Rectal smooth muscle tissue (tissue), 1 donor: ENCODE results near the gene NAV2.

Experiments used
- H3K27ac ChIP-seq: one replicate; pipeline ENCODE4 v1.7.0; 2013; ENCODE audit warnings: low read depth, low read length, inconsistent platforms
- H3K27me3 ChIP-seq: one replicate; pipeline ENCODE4 v1.7.0; 2013; ENCODE audit warnings: low read length; ENCODE audit not compliant: control insufficient read depth, insufficient read depth
- H3K36me3 ChIP-seq: one replicate; pipeline ENCODE4 v1.7.0; 2013; ENCODE audit warnings: low read length; ENCODE audit not compliant: control insufficient read depth, insufficient read depth
- H3K4me1 ChIP-seq: one replicate; pipeline ENCODE4 v1.7.0; 2013; ENCODE audit warnings: low read length; ENCODE audit not compliant: control insufficient read depth, insufficient read depth
- H3K4me3 ChIP-seq: one replicate; pipeline ENCODE4 v1.7.0; 2013; ENCODE audit warnings: low read length
- H3K9ac ChIP-seq: one replicate; pipeline ENCODE4 v1.7.0; 2013; ENCODE audit warnings: low read length

Gene NAV2

DNA sequence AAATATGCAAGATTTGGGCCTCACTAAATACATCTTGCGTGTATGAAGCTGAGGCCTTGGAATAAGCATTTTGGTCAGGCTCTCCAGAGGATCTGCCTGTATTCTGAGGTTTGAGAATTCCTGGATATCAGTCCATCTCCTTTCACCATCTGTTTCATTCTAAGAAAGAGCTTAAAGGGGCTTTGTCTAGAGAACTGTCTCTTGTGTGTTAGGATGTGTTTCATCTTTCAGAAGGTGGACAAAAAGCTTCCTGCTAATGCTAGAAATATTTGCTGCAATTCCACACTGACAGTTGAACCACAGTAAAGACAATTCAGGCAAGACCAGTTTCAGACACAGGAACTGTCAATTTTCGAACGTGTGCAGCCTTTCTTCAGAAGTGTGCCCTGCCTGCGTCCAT is 262.2 kb downstream of the NAV2 start:
- no peak overlapping the region for H3K4me3 ChIP-seq
- no peak overlapping the region for H3K9ac ChIP-seq
- H3K27ac ChIP-seq: no peak overlapping the region
- H3K36me3 ChIP-seq: peaks cover 2% of the 10 kb centered on the region
- H3K27me3 ChIP-seq: no peaks in the 10 kb centered on the region
- peaks cover 9% of the 10 kb centered on the region for H3K4me1 ChIP-seq

DNA sequence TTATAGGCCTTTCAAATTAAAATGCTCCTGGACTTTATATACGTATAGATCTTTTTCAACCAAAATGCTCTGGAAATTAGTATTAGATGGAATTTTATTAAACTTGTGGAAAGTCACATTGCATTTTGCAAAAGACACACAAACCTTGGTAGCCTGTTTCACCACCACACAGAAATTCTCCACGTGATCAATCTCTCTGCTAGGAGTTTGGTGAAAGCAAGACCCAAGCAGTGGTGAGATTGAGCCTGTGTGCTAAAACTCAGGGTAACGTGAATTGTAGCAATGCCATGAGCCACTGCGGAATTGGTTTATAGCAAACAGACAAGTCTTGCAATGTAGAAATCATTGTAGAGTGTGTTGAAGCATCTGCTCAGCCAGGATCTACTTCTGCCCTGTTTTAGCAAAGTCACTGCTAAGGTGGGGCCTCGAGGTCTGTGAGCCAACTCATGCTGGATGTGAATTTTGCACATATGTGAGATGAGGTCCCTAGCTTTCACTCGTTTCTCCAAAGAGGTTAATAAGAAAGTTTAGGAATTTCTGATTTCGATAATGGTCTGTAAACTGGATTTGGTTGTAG is 262.9 kb downstream of the NAV2 start:
- H3K36me3 ChIP-seq: peaks cover 2% of the 10 kb centered on the region
- H3K4me1 ChIP-seq: peaks cover 15% of the 10 kb centered on the region
- no peak overlapping the region for H3K27ac ChIP-seq
- no peak overlapping the region for H3K4me3 ChIP-seq
- H3K9ac ChIP-seq: no peak overlapping the region
- H3K27me3 ChIP-seq: no peaks in the 10 kb centered on the region

DNA sequence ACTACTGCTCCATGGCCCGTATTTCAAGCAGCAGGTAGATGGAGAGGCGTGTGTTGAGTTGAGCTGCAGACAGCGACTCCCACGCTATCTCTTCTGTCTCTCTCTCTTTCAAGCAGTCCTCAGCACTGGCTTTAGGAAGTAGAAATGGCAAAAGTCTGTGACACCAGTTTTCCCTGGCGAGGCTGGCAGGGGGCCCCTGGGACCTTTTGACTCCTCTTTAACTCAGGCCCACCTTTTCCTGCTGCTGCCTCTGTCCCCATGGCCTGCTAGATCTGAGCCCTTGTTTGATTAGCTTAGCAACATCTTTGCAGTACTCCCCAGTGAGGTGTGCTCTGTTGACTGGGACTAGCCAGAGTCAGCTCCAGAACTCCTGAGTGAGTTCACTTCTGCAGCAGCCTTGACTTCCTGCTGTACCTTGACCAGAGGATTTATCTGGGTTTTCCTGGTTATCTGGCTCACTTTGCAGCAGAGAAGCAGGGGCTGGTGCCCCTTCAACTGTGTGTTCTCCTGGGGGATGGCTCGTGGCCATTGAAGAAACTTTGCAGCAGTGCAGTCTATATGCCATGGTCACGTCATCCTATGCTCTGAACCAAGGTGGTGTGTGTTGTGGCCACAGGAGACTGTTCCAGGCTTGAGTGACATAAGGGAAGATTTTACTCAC is 263.8 kb downstream of the NAV2 start:
- Histone ChIP-seq H3K27ac (no peak overlapping the region), H3K4me1 (peaks cover 23% of the 10 kb centered on the region), H3K9ac (no peak overlapping the region), H3K4me3 (no peak overlapping the region), H3K36me3 (peaks cover 2% of the 10 kb centered on the region), H3K27me3 (no peaks in the 10 kb centered on the region)

DNA sequence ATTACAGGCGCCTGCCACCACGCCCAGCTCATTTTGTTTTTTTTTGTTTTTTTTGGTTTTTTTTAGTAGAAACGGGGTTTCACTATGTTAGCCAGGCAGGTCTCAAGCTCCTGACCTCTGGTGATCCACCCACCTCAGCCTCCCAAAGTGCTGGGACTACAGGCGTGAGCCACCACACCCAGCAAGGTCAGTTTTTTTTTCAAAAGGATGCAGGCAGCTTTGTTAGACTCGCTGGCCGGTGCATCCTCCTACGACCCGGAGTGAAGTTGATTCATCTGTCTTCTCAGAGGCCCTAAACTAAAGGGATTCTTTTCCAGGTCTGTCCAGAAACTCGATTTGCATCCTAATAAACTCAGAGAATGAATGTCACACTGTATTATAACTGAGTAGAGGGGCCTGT is 265.3 kb downstream of the NAV2 start:
- Histone ChIP-seq H3K27ac (no peak overlapping the region), H3K4me3 (no peak overlapping the region), H3K27me3 (no peaks in the 10 kb centered on the region), H3K9ac (no peak overlapping the region), H3K36me3 (no peaks in the 10 kb centered on the region), H3K4me1 (peaks cover 26% of the 10 kb centered on the region)

DNA sequence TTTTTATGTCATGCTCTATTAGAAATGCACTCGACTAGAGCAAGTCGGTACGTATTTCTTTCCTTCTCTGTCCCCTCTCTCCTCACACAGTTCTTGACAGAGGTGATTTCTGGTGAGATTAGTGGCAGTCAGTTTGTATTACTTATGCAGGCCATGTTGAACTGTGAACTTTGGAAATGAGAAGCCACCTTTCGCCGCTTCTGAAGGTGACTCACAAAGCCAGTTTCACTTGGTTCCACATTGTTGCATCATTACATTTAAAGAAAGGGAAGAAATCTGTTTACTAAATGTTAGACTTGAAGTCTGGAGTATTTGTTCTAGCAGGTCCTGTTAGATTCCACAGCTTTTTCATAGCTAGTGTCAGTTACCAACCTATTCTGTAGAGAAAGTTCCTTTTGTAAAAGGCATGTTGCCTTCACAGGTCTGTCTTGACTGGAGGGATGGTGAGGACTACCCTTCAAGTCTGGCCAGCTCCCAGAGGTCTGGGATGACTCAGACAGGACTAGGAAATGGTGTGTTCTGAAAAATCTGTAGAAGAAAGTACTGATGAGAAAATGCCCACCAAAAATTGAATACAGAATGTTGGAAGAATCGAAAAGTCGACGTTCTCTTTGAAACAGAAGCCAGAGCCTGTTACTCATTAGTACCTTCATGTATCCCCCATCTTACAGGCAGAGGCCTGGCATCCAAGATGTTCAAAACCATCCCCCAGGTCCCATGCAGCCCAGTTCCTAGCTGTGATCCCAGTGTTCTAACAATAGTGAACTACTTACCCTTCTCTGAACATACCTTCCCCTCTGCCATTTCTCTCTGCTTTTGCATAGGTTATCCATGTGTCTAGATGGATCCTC is 266.3 kb downstream of the NAV2 start:
- H3K9ac ChIP-seq: no peak overlapping the region
- peaks cover 32% of the 10 kb centered on the region for H3K4me1 ChIP-seq
- H3K27ac ChIP-seq: peak overlapping the region; percentile 38
- no peak overlapping the region for H3K4me3 ChIP-seq
- no peaks in the 10 kb centered on the region for H3K27me3 ChIP-seq
- no peaks in the 10 kb centered on the region for H3K36me3 ChIP-seq

DNA sequence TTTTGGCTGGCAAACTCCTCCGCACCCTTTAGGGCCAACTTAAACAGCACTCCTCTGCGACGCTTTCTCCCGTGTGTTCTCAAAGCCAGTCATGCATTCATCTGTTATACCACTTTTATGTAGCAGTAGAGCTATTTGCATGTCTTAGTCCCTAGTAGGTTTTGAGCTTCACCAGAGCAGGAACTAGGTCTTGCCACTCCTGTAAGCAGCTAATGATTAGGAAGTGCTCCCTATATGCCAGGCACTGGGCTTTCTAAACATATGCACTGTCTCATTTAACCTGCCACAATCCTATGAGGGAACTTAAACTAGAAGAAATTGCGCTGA is 266.8 kb downstream of the NAV2 start:
- Histone ChIP-seq H3K27ac (peak overlapping the region; percentile 38), H3K4me1 (peaks cover 32% of the 10 kb centered on the region), H3K27me3 (no peaks in the 10 kb centered on the region), H3K4me3 (no peak overlapping the region), H3K36me3 (no peaks in the 10 kb centered on the region), H3K9ac (no peak overlapping the region)

DNA sequence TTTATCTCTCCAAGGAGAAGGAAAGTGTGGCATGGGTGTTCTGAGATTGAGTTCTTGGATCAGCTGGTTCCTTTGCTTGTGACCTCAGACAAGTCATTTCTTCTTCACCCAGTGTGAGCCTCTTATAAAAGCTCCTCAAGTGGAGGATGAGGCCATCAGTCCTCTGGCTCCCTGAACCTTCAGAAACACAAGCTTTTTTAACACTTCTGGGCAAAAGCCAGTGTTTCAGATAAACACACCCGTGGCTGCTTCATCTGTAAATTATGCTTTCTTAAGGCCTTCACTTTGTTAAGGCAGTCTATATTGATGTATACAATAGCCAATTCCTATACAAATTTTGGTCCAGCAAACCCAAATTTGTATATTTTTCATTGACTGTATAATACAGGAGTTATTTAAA is 267.8 kb downstream of the NAV2 start:
- peak overlapping the region; percentile 30 for H3K27ac ChIP-seq
- H3K27me3 ChIP-seq: no peaks in the 10 kb centered on the region
- no peaks in the 10 kb centered on the region for H3K36me3 ChIP-seq
- H3K9ac ChIP-seq: no peak overlapping the region
- peaks cover 32% of the 10 kb centered on the region for H3K4me1 ChIP-seq
- H3K4me3 ChIP-seq: no peak overlapping the region

DNA sequence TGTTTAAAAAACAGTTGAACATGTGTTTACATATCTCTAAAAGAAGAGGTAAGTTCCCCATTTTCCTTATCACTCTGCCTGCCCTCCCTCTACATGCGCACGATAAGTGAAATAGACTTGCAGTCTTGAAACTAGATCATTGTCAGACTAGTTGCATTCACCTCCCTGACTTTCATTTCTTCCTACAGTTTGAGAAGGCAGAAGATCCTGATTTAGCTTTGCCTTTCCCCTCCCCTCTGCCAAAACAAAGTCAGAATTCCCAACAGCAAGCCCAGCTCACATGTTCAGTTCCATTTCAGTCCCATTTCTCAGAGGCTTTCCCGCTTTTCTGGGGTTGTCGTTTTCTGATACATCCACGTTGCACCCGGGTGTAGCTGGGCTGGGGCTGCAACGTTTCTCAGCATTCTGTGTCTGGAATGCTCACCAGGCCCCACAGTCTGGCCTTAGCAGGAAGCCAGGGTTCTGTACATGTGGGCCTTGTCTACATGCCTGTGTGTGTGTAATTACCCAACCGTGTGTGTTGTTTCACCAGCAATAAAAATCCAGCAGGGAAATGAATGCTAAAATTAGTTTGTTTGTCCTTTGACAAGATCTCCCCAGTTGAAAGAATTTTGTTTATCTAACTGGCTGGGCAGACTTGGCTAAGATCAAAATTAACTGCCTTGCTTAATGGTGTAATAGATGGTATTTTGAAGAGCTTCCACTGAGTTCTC is 268.5 kb downstream of the NAV2 start:
- H3K9ac ChIP-seq: no peak overlapping the region
- H3K27me3 ChIP-seq: no peaks in the 10 kb centered on the region
- no peaks in the 10 kb centered on the region for H3K36me3 ChIP-seq
- H3K4me3 ChIP-seq: no peak overlapping the region
- H3K4me1 ChIP-seq: peaks cover 32% of the 10 kb centered on the region
- peak overlapping the region; percentile 42 for H3K27ac ChIP-seq

DNA sequence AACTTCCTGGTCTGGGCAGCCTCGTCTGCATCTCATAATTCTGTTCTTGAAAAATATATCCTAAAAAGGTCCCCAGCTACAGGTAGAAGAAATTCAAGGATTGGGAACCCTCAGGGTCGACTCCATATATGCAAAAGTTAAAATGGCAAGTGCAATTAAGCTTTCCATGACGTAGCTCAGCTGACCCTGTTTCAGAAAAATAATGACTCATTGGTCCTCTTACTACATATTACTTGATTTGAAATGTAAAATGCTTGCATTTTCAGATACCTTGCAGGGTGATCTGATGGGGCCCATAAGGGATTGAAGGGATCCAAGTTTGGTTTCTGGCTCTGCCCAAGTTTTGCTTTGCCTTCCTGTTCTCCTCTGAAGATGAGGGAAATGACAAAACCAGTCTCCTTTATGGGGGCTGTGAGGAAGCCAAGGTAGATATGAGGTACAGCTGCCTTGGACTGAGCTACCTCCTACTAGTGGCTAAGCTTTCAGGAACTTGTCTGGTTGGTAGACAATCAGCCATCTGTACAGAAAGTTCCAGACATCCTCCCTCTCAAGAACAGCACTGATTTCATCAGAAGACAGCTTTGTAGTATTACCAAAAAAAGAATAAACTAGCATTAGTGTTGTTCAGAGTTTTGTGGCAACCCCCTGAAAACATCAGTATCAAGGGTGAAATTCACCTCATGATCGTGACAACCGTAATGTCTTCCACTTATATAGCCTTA is 270.3 kb downstream of the NAV2 start:
- peak overlapping the region; percentile 44 for H3K27ac ChIP-seq
- H3K4me3 ChIP-seq: no peak overlapping the region
- H3K9ac ChIP-seq: no peak overlapping the region
- H3K36me3 ChIP-seq: peaks cover 2% of the 10 kb centered on the region
- H3K4me1 ChIP-seq: peaks cover 40% of the 10 kb centered on the region
- H3K27me3 ChIP-seq: no peaks in the 10 kb centered on the region

DNA sequence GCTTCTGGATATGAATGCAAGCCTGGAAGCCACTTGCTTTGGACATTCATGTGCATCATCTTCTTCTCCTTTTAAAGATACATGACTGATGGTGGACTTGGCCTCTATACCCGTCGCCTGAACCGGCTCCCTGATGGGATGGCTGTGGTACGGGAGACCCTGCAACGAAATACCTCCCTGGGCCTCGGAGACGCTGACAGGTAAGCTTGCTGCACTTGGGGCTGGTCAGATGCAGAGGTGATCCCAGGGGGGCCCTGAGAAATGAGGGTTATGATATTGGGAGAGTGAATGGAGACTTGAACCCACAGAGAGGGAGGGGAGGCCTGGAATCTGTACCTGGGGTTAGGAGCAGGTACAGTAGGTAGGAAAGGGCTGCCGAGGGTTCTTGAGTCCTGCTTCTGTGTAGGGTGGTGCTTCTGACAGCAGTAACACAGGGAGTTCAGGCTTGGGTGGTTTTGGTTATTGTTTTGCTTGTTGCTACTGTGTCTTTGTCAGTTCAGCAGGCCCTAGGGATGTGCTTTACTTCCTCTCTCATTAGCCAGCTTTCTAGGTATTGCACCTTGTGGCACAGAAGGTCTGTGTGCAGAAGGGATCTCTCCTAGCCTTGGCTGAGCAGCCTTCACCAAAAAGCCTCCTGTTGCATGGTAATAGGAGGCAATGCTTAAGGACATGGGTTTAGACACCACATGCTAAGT is 271.6 kb downstream of the NAV2 start:
- peaks cover 49% of the 10 kb centered on the region for H3K4me1 ChIP-seq
- H3K27ac ChIP-seq: peak overlapping the region; percentile 44
- H3K36me3 ChIP-seq: peaks cover 3% of the 10 kb centered on the region
- no peak overlapping the region for H3K9ac ChIP-seq
- no peaks in the 10 kb centered on the region for H3K27me3 ChIP-seq
- H3K4me3 ChIP-seq: no peak overlapping the region

DNA sequence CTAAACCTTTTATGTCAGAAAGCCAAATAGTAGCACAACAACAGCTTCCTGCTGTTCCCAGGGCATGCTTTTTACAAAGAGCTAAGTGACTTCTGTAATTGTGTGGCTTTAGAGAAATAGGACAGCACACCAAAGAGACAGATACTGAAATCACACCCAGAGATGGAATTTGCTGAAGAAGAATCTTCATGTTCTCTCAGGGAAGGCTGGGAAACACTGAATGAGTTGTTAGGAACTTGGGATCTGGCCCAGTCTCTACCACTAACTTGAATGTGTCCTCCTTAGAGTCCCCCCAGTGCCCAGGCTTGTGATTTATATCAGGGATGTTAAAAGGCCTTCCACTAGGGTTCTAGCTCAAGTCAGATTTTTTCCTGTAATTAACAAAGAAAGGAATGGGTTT is 272.5 kb downstream of the NAV2 start:
- no peak overlapping the region for H3K27ac ChIP-seq
- peaks cover 40% of the 10 kb centered on the region for H3K4me1 ChIP-seq
- no peak overlapping the region for H3K4me3 ChIP-seq
- H3K9ac ChIP-seq: no peak overlapping the region
- peaks cover 3% of the 10 kb centered on the region for H3K36me3 ChIP-seq
- H3K27me3 ChIP-seq: no peaks in the 10 kb centered on the region
